ENCODE data around the gene NUDT5.

NUDT5 gene

DNA sequence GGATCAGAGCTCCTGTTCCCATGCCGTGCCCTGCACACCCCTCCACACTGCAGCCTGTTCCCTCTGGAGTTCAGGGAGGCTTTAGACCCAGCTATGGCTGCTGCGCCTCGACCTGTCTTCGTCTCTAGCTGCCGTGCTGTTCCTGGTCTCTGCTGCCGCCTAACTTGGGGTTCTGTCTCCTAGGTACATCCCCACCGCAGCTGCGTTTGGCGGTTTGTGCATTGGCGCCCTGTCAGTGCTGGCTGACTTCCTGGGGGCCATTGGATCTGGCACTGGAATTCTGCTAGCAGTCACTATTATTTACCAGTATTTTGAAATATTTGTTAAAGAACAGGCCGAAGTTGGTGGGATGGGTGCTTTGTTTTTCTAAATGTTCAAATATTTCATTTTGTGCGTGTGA is 31.6 kb downstream of the NUDT5 start:
- Histone ChIP-seq H3K79me2 (ENCODE audit: insufficient read depth, low read length) (no peaks in the 10 kb centered on the region), H3F3A (ENCODE audit: low read depth) (no peaks in the 10 kb centered on the region), H3K4me2 (ENCODE audit: low read depth, low read length, poor library complexity, severe bottlenecking) (no peak overlapping the region), H2AFZ (ENCODE audit: low read length) (no peak overlapping the region), H4K20me1 (ENCODE audit: insufficient read depth, low read length, poor library complexity, severe bottlenecking) (no peaks in the 10 kb centered on the region), H3K9ac (ENCODE audit: low read depth, low read length, poor library complexity, severe bottlenecking) (no peak overlapping the region), H3K9me2 (replicated peaks; ENCODE audit: low read depth, low read length) (no peaks in the 10 kb centered on the region), H3K4me3 (ENCODE audit: low read length, poor library complexity, severe bottlenecking) (no peak overlapping the region), H3K4me1 (ENCODE audit: insufficient read depth, low read length, poor library complexity, severe bottlenecking) (no peaks in the 10 kb centered on the region), H3K9me3 (ENCODE audit: insufficient read depth, low read depth, low read length) (no peaks in the 10 kb centered on the region), H3K36me3 (ENCODE audit: insufficient read depth, low read length) (peaks cover 63% of the 10 kb centered on the region; the same call in 1 of the 2 replicates), H3K27me3 (ENCODE audit: insufficient read depth, low read length, poor library complexity, severe bottlenecking) (no peaks in the 10 kb centered on the region)
- TF ChIP-seq CTCF (conservative IDR thresholded peaks at IDR 0.05; ENCODE audit: low read length): no peak
- no peak for TF ChIP-seq EZH2phosphoT487 (IDR thresholded peaks at IDR 0.05; ENCODE audit: borderline replicate concordance)

- TF ChIP-seq EZH2phosphoT487 (IDR thresholded peaks at IDR 0.05; ENCODE audit: borderline replicate concordance) (no peak), CTCF (conservative IDR thresholded peaks at IDR 0.05; ENCODE audit: low read length) (no peak)
- Histone ChIP-seq H3K79me2 (ENCODE audit: insufficient read depth, low read length) (no peaks in the 10 kb centered on the region), H2AFZ (ENCODE audit: low read length) (no peak overlapping the region), H3K9me3 (ENCODE audit: insufficient read depth, low read depth, low read length) (no peaks in the 10 kb centered on the region), H3K36me3 (ENCODE audit: insufficient read depth, low read length) (peaks cover 70% of the 10 kb centered on the region; the same call in 1 of the 2 replicates), H3F3A (ENCODE audit: low read depth) (no peaks in the 10 kb centered on the region), H3K4me1 (ENCODE audit: insufficient read depth, low read length, poor library complexity, severe bottlenecking) (no peaks in the 10 kb centered on the region), H3K9me2 (replicated peaks; ENCODE audit: low read depth, low read length) (no peaks in the 10 kb centered on the region), H4K20me1 (ENCODE audit: insufficient read depth, low read length, poor library complexity, severe bottlenecking) (no peaks in the 10 kb centered on the region), H3K27me3 (ENCODE audit: insufficient read depth, low read length, poor library complexity, severe bottlenecking) (no peaks in the 10 kb centered on the region), H3K9ac (ENCODE audit: low read depth, low read length, poor library complexity, severe bottlenecking) (no peak overlapping the region), H3K4me3 (ENCODE audit: low read length, poor library complexity, severe bottlenecking) (no peak overlapping the region), H3K4me2 (ENCODE audit: low read depth, low read length, poor library complexity, severe bottlenecking) (no peak overlapping the region)
These were observed 32.8 kb downstream of the NUDT5 start for GRCh38 chr10:12162927-12163326.

DNA sequence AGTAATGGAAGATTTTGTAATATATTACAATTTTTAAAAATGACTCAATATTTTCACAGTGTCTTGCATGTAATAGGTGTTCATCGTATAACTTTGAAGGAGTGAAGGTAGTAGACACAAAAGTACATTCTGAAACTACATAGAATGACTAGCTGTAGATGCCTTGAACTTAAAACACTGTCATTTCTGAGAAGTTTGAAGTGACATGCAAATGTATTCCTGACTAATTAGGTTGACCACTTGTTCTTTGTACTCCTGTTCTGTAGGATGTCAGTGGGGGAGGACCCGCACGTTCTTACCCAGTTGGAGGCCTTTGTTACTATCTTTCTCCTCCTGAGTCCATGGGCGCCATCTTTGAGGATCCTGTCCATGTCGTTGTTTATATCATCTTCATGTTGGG is 35.0 kb downstream of the NUDT5 start:
- Histone ChIP-seq H3K4me3 (ENCODE audit: low read length, poor library complexity, severe bottlenecking) (no peak overlapping the region), H3K79me2 (ENCODE audit: insufficient read depth, low read length) (no peaks in the 10 kb centered on the region), H3K27me3 (ENCODE audit: insufficient read depth, low read length, poor library complexity, severe bottlenecking) (no peaks in the 10 kb centered on the region), H3F3A (ENCODE audit: low read depth) (no peaks in the 10 kb centered on the region), H3K36me3 (ENCODE audit: insufficient read depth, low read length) (peaks cover 74% of the 10 kb centered on the region; the same call in 1 of the 2 replicates), H4K20me1 (ENCODE audit: insufficient read depth, low read length, poor library complexity, severe bottlenecking) (no peaks in the 10 kb centered on the region), H3K9ac (ENCODE audit: low read depth, low read length, poor library complexity, severe bottlenecking) (no peak overlapping the region), H3K9me2 (replicated peaks; ENCODE audit: low read depth, low read length) (no peaks in the 10 kb centered on the region), H2AFZ (ENCODE audit: low read length) (no peak overlapping the region), H3K4me2 (ENCODE audit: low read depth, low read length, poor library complexity, severe bottlenecking) (no peak overlapping the region), H3K4me1 (ENCODE audit: insufficient read depth, low read length, poor library complexity, severe bottlenecking) (no peaks in the 10 kb centered on the region), H3K9me3 (ENCODE audit: insufficient read depth, low read depth, low read length) (no peaks in the 10 kb centered on the region)
- TF ChIP-seq EZH2phosphoT487 (IDR thresholded peaks at IDR 0.05; ENCODE audit: borderline replicate concordance) (no peak), CTCF (conservative IDR thresholded peaks at IDR 0.05; ENCODE audit: low read length) (no peak)
